CD14-positive monocyte (primary cell): Measurements from ENCODE around the gene UGGT1. TPM values are rescaled to one million over a fixed set of nuclear protein-coding genes. Genes with fewer than 3 reads are reported as not detected.

Source experiments
- DNase-seq, 3 donors: peaks; one replicate each; pipeline ENCODE4 v3.0.0-alpha.2; 2011 to 2022
- H2AFZ ChIP-seq: 2 replicates; pipeline ENCODE4 v1.6.0; 2012; ENCODE audit warnings: mild to moderate bottlenecking, low read depth, low read length, inconsistent platforms; ENCODE audit not compliant: insufficient read depth, poor library complexity, severe bottlenecking
- H3K27ac ChIP-seq, 2 donors: 1 replicate in 1 of 2; 2 replicates in 1 of 2; pipeline ENCODE4 v1.5.1; 2012 to 2013; ENCODE audit warnings: low read length in 2 of 2, control low read depth in 1 of 2, inconsistent platforms in 1 of 2, low read depth in 1 of 2, mild to moderate bottlenecking in 1 of 2
- H3K27me3 ChIP-seq, 2 donors: one replicate each; pipeline versions ENCODE4 v1.6.0 to v1.6.1; 2011 to 2013; ENCODE audit warnings: low read length in 2 of 2; ENCODE audit not compliant: control insufficient read depth in 2 of 2, insufficient read depth in 2 of 2
- H3K36me3 ChIP-seq, 2 donors: replicated peaks in 1 of 2; 1 replicate in 1 of 2; 2 replicates in 1 of 2; pipeline versions ENCODE4 v1.5.1 to v1.6.1; 2012 to 2013; ENCODE audit warnings: low read length in 2 of 2, control low read depth in 1 of 2, inconsistent platforms in 1 of 2, mild to moderate bottlenecking in 1 of 2; ENCODE audit not compliant: insufficient read depth in 2 of 2, control insufficient read depth in 1 of 2
- H3K4me1 ChIP-seq, 2 donors: 1 replicate in 1 of 2; 2 replicates in 1 of 2; pipeline versions ENCODE4 v1.5.1 to v1.6.1; 2012 to 2013; ENCODE audit warnings: low read length in 2 of 2, control low read depth in 1 of 2, inconsistent platforms in 1 of 2, mild to moderate bottlenecking in 1 of 2, moderate library complexity in 1 of 2; ENCODE audit not compliant: insufficient read depth in 2 of 2, control insufficient read depth in 1 of 2
- H3K4me2 ChIP-seq: replicated peaks from 2 replicates; pipeline ENCODE3; 2012; ENCODE audit warnings: low read length, moderate library complexity, mild to moderate bottlenecking; ENCODE audit not compliant: poor library complexity, severe bottlenecking; ENCODE audit errors: extremely low read depth
- H3K4me3 ChIP-seq, 3 experiments: fragments of 200-600 bp in 1 of 3; sonication (generic) in 1 of 3; replicated peaks in 1 of 3; 1 replicate in 2 of 3; 2 replicates in 1 of 3; pipeline ENCODE4 v1.5.1; 2011 to 2013; ENCODE audit warnings: low read length in 3 of 3, mild to moderate bottlenecking in 3 of 3, control low read depth in 2 of 3, low read depth in 2 of 3, inconsistent platforms in 1 of 3, moderate library complexity in 1 of 3
- H3K79me2 ChIP-seq: 2 replicates; pipeline ENCODE4 v1.6.0; 2012; ENCODE audit warnings: mild to moderate bottlenecking, control low read depth, inconsistent platforms, low read length, moderate library complexity; ENCODE audit not compliant: insufficient read depth
- H3K9ac ChIP-seq: 2 replicates; pipeline ENCODE4 v1.6.0; 2017; ENCODE audit warnings: low read length, mild to moderate bottlenecking; ENCODE audit not compliant: insufficient read depth, poor library complexity, severe bottlenecking
- H3K9me3 ChIP-seq, 2 donors: replicated peaks in 1 of 2; 1 replicate in 1 of 2; 2 replicates in 1 of 2; pipeline versions ENCODE4 v1.5.1 to v1.6.1; 2012 to 2013; ENCODE audit warnings: low read length in 2 of 2, control low read depth in 1 of 2; ENCODE audit not compliant: control insufficient read depth in 1 of 2, insufficient read depth in 1 of 2
- H4K20me1 ChIP-seq: 2 replicates; pipeline ENCODE4 v1.6.0; 2012; ENCODE audit warnings: mild to moderate bottlenecking, low read length, control low read depth, moderate library complexity; ENCODE audit not compliant: insufficient read depth
- H3K27ac Mint-ChIP-seq, 7 donors: one replicate each; pipeline ENCODE4 v1.8.0; 2020; ENCODE audit warnings: mild to moderate bottlenecking in 7 of 7, mixed read lengths in 7 of 7, moderate library complexity in 6 of 7, inconsistent platforms in 2 of 7
- H3K27me3 Mint-ChIP-seq, 3 donors: one replicate each; pipeline ENCODE4 v1.8.0; 2021 to 2022; ENCODE audit warnings: low read depth in 3 of 3, mild to moderate bottlenecking in 3 of 3, mixed read lengths in 3 of 3, moderate library complexity in 3 of 3, inconsistent platforms in 1 of 3
- H3K36me3 Mint-ChIP-seq, 2 donors: one replicate each; pipeline ENCODE4 v1.8.0; 2020; ENCODE audit warnings: mixed read lengths in 2 of 2, inconsistent platforms in 1 of 2, mild to moderate bottlenecking in 1 of 2
- H3K4me1 Mint-ChIP-seq: one replicate; pipeline ENCODE4 v1.8.0; 2020; ENCODE audit warnings: mild to moderate bottlenecking, mixed read lengths
- H3K4me3 Mint-ChIP-seq, 2 donors: one replicate each; pipeline ENCODE4 v1.8.0; 2020; ENCODE audit warnings: mild to moderate bottlenecking in 2 of 2, mixed read lengths in 2 of 2, moderate library complexity in 1 of 2
- H3K9me3 Mint-ChIP-seq, 7 donors: one replicate each; pipeline ENCODE4 v1.8.0; 2020 to 2022; ENCODE audit warnings: mixed read lengths in 7 of 7, mild to moderate bottlenecking in 6 of 7, moderate library complexity in 6 of 7, inconsistent platforms in 2 of 7
- WGBS: methylation state at CpG from one replicate; pipeline ENCODE4 v1.1.5; 2013; ENCODE audit warnings: missing lambda C conversion rate; ENCODE audit not compliant: insufficient coverage; 5-methylcytosine and 5-hydroxymethylcytosine counted together
- intact Hi-C, 2 donors: fragments of 100-400 bp; cut with micrococcal nuclease; formaldehyde crosslinking; loops; one replicate each; pipeline versions ENCODE4 v1.15.0 to v1.15.1; 2023
- polyA plus RNA-seq, 3 donors: library from polyadenylated mRNA; depleted of rRNA in 1 of 3; unstranded in 2 of 3; stranded (reverse) in 1 of 3; fragments of 300-500 nt in 2 of 3; fragments of >200 nt in 1 of 3; fragmentation: Illumina TruSeq in 2 of 3; gene quantifications; 1 replicate in 2 of 3; 2 replicates in 1 of 3; pipeline ENCODE4 v1.2.3, GENCODE V29; 2012 to 2021
- TF ChIP-seq, protein P1 (sequence below): fragments of 200-600 bp; IDR thresholded peaks from one replicate; pipeline ENCODE4 v1.8.0; 2022; ENCODE audit warnings: antibody characterized with exemption, mild to moderate bottlenecking

UGGT1 gene
- polyA plus RNA-seq, 3 donors: 8.7 to 15.8 (median 13.8) TPM

DNA sequence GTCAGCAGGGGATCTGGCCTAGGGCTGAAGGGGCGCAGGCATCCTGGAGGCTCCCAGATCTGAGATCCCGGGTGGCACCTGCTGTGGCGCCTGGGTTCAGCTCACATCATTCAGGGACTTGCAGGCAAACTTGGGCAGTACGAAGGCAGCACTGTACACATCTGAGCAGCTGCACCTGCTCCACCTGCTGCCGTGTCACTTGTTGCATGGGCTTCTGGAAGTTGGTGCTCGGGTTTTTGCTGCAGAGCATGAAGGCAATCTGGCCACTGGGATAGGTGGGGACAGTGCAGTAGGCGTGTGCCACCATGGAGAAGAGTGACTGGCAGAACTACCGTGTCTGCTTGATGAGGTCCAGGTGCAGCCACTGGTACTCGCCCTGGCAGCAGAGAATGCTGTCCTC, 48.6 kb downstream of the UGGT1 start:
- H3K36me3 Mint-ChIP-seq: peaks cover 65 to 95% of the 10 kb centered on the region in 2 donors
- H3K9me3 ChIP-seq: no peaks in the 10 kb centered on the region

DNA sequence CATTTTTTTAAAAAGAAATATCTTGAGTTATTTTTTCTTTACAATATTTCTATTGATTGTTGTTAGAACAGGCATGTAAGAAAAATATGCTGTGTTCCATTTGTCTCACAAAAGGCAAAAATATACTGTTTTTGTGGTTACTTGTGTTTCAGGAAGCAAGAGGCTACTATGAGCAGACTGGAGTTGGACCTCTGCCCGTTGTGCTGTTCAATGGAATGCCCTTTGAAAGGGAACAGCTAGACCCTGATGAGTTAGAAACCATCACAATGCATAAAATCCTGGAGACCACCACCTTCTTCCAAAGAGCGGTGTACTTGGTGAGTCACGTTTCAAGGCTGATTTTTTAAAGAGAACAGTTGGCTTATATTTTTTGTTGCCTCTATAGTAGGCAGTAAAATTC, 54.7 kb downstream of the UGGT1 start:
- H3K9me3 ChIP-seq: no peaks in the 10 kb centered on the region
- no peak overlapping the region for H3K4me2 ChIP-seq
- no peaks in the 10 kb centered on the region for H3K4me1 ChIP-seq
- Mint-ChIP-seq H3K36me3 (peaks cover 57 to 91% of the 10 kb centered on the region in 2 donors), H3K4me1 (no peaks in the 10 kb centered on the region), H3K27ac (peak overlapping the region in 2 of 7 donors; percentile 22 to 35), H3K4me3 (no peak overlapping the region), H3K27me3 (no peaks in the 10 kb centered on the region), H3K9me3 (no peaks in the 10 kb centered on the region)
- H2AFZ ChIP-seq: no peak overlapping the region
- H4K20me1 ChIP-seq: no peaks in the 10 kb centered on the region
- H3K36me3 ChIP-seq: peaks cover 65 to 88% of the 10 kb centered on the region in 2 donors
- TF ChIP-seq, protein P1, sequence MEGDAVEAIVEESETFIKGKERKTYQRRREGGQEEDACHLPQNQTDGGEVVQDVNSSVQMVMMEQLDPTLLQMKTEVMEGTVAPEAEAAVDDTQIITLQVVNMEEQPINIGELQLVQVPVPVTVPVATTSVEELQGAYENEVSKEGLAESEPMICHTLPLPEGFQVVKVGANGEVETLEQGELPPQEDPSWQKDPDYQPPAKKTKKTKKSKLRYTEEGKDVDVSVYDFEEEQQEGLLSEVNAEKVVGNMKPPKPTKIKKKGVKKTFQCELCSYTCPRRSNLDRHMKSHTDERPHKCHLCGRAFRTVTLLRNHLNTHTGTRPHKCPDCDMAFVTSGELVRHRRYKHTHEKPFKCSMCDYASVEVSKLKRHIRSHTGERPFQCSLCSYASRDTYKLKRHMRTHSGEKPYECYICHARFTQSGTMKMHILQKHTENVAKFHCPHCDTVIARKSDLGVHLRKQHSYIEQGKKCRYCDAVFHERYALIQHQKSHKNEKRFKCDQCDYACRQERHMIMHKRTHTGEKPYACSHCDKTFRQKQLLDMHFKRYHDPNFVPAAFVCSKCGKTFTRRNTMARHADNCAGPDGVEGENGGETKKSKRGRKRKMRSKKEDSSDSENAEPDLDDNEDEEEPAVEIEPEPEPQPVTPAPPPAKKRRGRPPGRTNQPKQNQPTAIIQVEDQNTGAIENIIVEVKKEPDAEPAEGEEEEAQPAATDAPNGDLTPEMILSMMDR: no peak
- H3K4me3 ChIP-seq: no peak overlapping the region
- H3K27ac ChIP-seq: no peak overlapping the region
- intact Hi-C loops: no loop called here
- DNase-seq: no peak
- H3K9ac ChIP-seq: no peak overlapping the region
- H3K79me2 ChIP-seq: no peaks in the 10 kb centered on the region
- no peaks in the 10 kb centered on the region for H3K27me3 ChIP-seq
- WGBS: 83% methylated on average over 1 of the region's 3 CpGs

More for the DNA sequence above, 48.6 kb downstream of the UGGT1 start:
- Histone ChIP-seq H3K36me3 (peaks cover 77 to 97% of the 10 kb centered on the region in 2 donors), H3K27me3 (no peaks in the 10 kb centered on the region), H3K4me1 (no peaks in the 10 kb centered on the region), H3K79me2 (no peaks in the 10 kb centered on the region), H2AFZ (no peak overlapping the region), H4K20me1 (no peaks in the 10 kb centered on the region), H3K27ac (peak overlapping the region in 1 of 2 donors; percentile 31), H3K9ac (no peak overlapping the region), H3K4me3 (no peak overlapping the region), H3K4me2 (no peak overlapping the region)
- no peak for DNase-seq
- H3K27ac Mint-ChIP-seq: peak overlapping the region in 1 of 7 donors; percentile 42
- H3K27me3 Mint-ChIP-seq: peaks cover 0 to 2% (median 0%) of the 10 kb centered on the region in 3 donors
- TF ChIP-seq, protein P1: no peak
- WGBS: 97% methylated on average over 9 of the region's 9 CpGs
- H3K9me3 Mint-ChIP-seq: no peaks in the 10 kb centered on the region
- intact Hi-C loops: no loop called here
- no peak overlapping the region for H3K4me3 Mint-ChIP-seq
- no peaks in the 10 kb centered on the region for H3K4me1 Mint-ChIP-seq
